H7 (cell line): ENCODE measurements around the gene KCNIP1. TPM values are rescaled to one million over a fixed set of nuclear protein-coding genes. Genes with fewer than 3 reads are reported as not detected.

ENCODE experiments used
- DNase-seq: peaks from one replicate; pipeline ENCODE4 v3.0.0; 2012
- H3K27me3 ChIP-seq: 2 replicates; pipeline ENCODE4 v1.6.0; 2011; ENCODE audit warnings: mild to moderate bottlenecking, low read length; ENCODE audit not compliant: control insufficient read depth, insufficient read depth
- H3K36me3 ChIP-seq: replicated peaks from 2 replicates; pipeline ENCODE4 v1.5.1; 2011; ENCODE audit warnings: low read length; ENCODE audit not compliant: control insufficient read depth, insufficient read depth
- H3K4me3 ChIP-seq: 2 replicates; pipeline ENCODE4 v1.5.1; 2011; ENCODE audit warnings: low read depth, mild to moderate bottlenecking, control low read depth, low read length, moderate library complexity; ENCODE audit not compliant: insufficient read depth
- total RNA-seq: library from RNA; depleted of rRNA; stranded (reverse); fragments of >200 nt; shearing (Covaris generic); gene quantifications from 2 replicates; pipeline ENCODE4 v1.2.3, GENCODE V29; 2014

The KCNIP1 gene
- total RNA-seq, 1 experiment from 2014 or later, result 0.48 TPM

DNA sequence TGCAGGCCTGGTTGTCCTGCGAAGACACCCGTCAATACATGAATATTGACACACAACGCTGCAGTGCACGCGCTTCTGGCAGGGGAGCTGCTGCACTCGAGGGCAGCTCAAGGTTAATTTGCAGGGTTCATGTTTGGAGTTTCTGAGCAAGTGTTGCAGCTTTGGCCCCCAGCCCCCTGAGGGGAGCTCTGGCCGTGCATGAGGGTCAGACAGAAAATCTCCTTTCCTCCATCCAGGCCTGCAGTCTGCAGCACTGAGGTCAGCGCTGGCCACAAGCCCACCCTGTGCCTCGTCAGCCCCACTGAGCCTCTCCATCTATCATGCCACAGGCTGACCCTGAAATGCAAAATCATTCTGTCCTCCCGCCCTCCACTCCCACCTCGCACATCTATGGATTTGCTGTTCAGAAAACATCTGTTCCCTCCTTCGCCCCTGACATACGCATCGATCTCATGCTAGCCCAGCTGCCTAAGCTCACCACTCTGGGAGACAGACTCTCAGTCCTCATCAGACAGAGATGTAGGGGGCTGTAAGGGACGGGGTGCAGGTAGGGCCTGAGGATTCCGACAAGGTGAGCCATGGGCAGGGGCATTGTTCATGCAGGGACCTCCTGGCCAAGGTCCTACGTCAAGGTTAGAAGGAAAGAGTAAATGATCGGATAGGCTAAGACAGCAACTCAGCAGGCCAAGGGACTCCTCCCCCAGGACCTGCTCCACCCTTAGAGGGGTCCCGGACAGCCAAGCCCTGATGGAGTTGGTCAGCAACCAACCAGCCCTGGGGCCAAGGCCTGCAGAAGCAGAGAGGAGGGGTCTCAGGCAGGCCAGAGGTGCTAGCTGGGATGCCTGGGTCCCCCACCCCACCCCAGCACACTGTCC is 125.1 kb downstream of the KCNIP1 start:
- H3K36me3 ChIP-seq, result no peaks in the 10 kb centered on the region
- no peak for DNase-seq
- H3K4me3 ChIP-seq, result no peak overlapping the region
- H3K27me3 ChIP-seq, result peaks cover 4% of the 10 kb centered on the region; the same call in 1 of the 2 replicates

DNA sequence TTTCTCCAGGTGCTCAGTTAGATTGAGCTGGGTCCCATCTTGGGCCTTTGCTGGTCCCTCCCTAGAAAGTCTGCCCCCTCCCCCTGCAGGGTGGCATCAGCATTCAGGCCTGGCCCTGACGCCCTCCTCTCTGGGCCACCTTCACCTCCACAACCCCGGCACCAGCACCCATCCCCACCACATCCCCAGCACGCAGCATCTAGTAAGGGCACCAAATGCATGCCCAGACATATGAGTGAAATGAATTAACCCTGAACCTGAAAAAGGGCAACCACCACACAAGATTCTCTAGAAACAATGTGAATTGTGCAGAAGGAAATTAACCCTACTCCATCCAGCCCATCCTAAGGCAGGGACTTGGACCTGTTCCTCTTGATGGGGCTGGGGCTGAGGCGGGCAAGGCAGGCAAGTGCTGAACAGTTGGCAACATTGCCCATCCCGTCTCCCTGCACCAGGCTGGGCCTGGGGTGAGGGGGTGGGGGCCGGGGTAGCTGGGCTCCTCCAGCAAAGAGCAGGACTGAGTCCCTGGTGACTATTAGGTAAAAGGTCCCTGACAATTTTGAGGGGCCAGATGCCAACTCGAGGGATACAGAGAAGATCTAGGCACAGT is 125.9 kb downstream of the KCNIP1 start:
- no peak for DNase-seq
- H3K4me3 ChIP-seq, result no peak overlapping the region
- H3K27me3 ChIP-seq, result peaks cover 4% of the 10 kb centered on the region; the same call in 1 of the 2 replicates
- no peaks in the 10 kb centered on the region for H3K36me3 ChIP-seq

DNA sequence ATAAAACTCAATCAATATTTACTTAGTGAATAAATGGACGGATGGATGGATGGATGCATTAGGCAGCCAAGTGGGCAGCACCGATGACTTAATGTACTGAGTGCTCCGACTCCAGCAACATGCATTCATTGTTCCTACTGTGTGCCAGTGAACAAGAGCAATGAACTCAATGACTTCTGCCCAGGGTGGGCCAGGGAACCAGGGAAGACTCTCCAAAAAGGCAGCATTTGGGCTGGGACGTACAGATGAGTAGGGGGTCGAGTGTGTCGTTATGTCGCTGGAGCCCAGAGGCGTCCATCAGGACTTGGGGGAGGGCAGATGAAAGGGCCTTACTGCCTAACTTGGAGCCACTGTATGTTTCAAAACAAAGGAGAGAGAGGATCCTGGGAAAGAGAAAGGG is 126.4 kb downstream of the KCNIP1 start:
- no peak for DNase-seq

GRCh38 chr5:170630711-170631141 is 126.9 kb downstream of the KCNIP1 start:
- Histone ChIP-seq H3K4me3 (no peak overlapping the region), H3K36me3 (no peaks in the 10 kb centered on the region), H3K27me3 (peaks cover 3% of the 10 kb centered on the region; the same call in 1 of the 2 replicates)
- no peak for DNase-seq

More for the DNA sequence above, 126.4 kb downstream of the KCNIP1 start:
- H3K27me3 ChIP-seq, result peaks cover 3% of the 10 kb centered on the region; the same call in 1 of the 2 replicates
- H3K4me3 ChIP-seq, result no peak overlapping the region
- H3K36me3 ChIP-seq, result no peaks in the 10 kb centered on the region

- H3K27me3 ChIP-seq, result no peaks in the 10 kb centered on the region
- no peaks in the 10 kb centered on the region for H3K36me3 ChIP-seq
- DNase-seq, result peak; percentile 86
- H3K4me3 ChIP-seq, result no peak overlapping the region
Observed at GRCh38 chr5:170631466-170632195, 127.8 kb downstream of the KCNIP1 start.

DNA sequence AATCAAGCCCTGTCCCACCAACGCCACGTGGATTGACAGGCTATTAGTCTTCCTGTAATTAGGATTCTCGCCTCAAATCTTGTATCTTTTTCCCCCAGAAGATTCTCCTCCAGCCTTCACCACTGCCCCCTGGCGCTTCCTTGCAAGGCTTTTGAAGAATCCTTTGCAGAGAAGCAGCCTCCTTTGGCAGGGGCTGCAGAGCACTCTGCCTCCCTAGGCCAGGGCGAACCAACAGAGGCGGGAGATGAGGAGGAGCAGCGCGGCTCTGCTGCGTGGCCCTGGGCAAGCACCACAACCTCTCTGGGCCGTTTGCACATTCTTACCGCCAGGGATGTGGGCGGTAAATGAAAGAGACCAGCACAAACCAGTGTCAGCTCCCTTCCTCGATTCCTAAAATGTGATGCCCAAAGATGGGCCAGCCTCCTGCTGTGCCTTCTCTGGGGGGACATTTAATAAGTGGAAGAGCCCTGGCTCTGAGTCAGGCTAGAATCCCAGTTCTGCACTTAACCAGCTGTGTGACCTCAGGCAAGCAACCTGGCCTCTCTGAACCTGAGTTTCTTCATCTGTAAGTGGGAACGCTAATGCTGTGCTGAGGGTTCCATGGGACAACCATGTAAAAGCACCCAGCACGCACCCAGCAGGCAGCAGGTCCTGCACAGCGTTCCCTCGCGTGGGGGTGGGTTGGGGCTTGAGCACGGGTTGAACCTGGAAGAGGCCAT is 128.6 kb downstream of the KCNIP1 start:
- peak; percentile 80 for DNase-seq
- peak overlapping the region; percentile 18; the same call in 1 of the 2 replicates for H3K4me3 ChIP-seq
- H3K27me3 ChIP-seq, result no peaks in the 10 kb centered on the region
- H3K36me3 ChIP-seq, result no peaks in the 10 kb centered on the region

- peak; percentile 97 for DNase-seq
- H3K4me3 ChIP-seq, result peak overlapping the region; percentile 31; the same call in 1 of the 2 replicates
- no peaks in the 10 kb centered on the region for H3K27me3 ChIP-seq
- H3K36me3 ChIP-seq, result no peaks in the 10 kb centered on the region
Observed at GRCh38 chr5:170632985-170633234, 129.1 kb downstream of the KCNIP1 start.

DNA sequence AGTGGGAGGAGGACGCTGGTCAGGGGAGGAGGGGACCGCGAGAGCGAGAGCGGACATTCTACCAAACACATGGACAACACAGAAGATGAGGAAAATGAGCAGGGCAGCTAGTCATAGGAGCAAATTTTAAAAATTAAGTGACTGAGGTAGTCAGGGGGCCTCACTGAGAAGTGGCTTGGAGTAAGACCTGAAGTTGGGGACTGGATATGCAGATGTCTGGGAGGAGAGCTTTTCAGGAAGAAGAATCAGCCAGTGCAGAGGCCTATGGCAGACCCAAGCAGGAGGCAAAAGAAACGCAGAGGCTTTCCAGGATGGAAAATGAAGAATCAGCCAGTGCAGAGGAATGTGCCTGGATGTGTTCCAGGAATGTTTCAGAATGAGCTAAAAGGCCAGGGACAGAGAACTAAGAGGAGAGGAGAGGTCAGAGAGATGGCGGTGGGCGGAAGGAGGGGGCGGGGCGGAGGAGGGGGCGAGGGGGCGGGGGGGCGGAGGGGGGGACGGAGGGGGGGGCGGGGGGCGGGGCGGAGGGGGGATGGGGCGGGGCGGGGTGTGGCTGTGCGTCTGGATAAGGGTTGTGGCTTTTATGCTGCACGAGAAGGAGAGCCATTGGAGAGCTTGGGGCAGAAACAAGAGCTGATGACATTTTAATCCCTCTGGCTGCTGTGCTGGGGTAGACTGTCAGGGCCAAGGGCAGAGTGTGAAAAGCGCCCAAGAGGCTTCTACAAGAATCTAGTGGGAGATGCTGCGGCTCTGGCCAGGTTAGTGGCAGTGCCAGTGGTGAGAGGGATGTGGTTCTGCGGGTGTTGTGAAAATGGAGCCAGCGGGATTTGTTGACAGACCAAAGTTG is 129.6 kb downstream of the KCNIP1 start:
- Histone ChIP-seq H3K27me3 (no peaks in the 10 kb centered on the region), H3K4me3 (peak overlapping the region; percentile 31), H3K36me3 (no peaks in the 10 kb centered on the region)
- peak; percentile 97 for DNase-seq

DNA sequence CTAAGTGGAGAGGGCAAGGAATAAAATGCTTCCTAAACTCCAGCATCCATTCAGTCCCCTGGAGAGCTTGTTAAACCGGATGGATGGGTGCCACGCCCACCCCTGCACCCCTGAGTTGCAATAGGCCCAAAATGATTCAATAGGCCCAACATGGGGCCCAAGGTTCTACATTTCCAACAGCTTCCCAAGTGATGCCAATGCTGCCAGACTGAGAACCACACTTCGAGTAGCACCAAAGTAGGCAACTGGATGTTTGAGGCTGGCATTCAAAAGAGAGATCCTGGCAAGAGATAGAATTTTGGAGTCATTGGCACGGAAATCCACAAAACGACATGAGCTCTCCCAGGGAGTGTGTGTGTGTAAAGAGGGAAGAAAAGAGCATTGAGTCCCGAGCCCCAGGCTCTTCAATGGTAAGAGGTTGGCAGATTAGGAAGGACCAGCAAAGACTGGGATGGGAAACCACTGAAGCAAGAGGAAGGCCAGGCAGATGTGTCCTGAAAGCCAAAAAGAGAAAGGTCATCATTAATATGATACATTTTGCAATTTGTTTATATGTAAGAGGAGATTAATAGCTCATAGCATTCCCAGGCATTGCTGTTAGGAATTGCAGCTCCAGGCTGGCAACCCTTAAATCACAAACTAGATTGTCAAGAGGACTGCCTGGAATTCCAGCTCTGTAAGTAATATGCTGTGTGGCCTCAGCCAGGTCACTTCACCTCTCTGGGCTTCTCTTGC is 130.6 kb downstream of the KCNIP1 start:
- Histone ChIP-seq H3K36me3 (no peaks in the 10 kb centered on the region), H3K4me3 (no peak overlapping the region; the same call in 1 of the 2 replicates), H3K27me3 (no peaks in the 10 kb centered on the region)
- DNase-seq, result no peak

DNA sequence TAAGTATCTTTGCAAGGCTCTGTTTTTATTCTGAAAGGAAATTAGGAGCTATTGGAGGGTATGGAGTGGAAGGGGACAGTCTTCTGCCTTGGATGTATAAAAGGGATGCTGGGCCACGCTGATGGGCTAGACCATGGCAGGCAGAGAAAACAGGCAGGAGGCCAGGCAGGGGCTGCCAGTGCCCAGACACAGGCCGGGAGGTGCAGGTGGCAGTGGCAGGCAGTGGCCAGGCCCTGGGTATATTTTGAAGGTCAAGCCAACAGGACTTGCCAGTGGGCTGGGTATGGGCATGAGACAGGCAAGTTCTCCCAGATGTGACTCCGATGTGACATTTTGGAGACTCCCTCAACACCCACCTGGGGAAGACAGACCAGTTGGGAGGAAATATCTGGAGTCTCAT is 131.9 kb downstream of the KCNIP1 start:
- Histone ChIP-seq H3K4me3 (no peak overlapping the region), H3K36me3 (no peaks in the 10 kb centered on the region), H3K27me3 (no peaks in the 10 kb centered on the region; the same call in 1 of the 2 replicates)
- no peak for DNase-seq

- DNase-seq, result no peak
- no peaks in the 10 kb centered on the region; the same call in 1 of the 2 replicates for H3K27me3 ChIP-seq
- H3K36me3 ChIP-seq, result no peaks in the 10 kb centered on the region
- H3K4me3 ChIP-seq, result no peak overlapping the region
Observed at GRCh38 chr5:170636206-170636605, 132.4 kb downstream of the KCNIP1 start.

GRCh38 chr5:170636801-170637477 is 133.1 kb downstream of the KCNIP1 start:
- DNase-seq, result no peak
- Histone ChIP-seq H3K4me3 (no peak overlapping the region), H3K27me3 (no peaks in the 10 kb centered on the region; the same call in 1 of the 2 replicates), H3K36me3 (no peaks in the 10 kb centered on the region)
